Activated gamma-delta T cell (primary cell): Measurements from ENCODE around the gene MYRIP.

Source experiments
- DNase-seq: peaks from one replicate; lab custom pipeline; 2025; lab: John Stamatoyannopoulos, UW

MYRIP gene

DNA sequence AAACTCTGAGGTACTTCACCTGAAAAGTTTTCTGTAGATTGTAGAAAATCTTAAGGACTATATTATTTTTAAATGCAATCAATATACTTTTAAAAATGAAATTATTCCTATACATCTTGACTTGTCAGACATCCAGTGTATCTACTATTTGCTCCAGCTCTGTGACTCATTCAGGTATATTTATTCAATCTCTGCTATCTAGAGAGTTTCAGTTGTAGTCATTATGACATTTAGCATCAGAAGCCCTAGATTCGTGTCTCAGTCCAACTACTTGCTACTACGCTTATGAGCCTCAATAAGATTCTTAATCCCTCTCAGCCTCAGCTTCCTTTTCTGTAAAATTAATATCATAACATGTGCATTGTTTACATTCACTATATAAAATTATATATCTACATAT lies 477.8 kb downstream of the MYRIP start:
- no peak for DNase-seq

DNA sequence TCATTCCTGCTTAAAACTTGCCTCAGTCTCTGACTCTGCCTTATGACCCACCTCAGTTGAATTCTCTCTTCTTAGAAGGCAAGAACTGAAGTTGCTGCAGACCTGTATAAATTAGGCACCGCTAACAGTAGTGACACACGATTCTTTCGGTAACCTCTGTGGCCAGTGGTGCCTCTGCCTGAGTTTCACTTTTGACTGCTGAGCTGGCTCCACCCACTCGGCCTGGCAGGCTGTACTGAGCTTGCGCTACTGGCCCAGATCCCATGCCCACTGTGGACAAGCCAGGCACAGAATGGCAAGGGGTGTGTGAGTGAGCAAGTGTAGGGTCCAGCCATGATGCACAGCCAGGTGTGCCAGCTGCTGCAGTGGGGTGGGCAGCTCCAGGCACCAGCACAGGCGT lies 481.0 kb downstream of the MYRIP start:
- no peak for DNase-seq

DNA sequence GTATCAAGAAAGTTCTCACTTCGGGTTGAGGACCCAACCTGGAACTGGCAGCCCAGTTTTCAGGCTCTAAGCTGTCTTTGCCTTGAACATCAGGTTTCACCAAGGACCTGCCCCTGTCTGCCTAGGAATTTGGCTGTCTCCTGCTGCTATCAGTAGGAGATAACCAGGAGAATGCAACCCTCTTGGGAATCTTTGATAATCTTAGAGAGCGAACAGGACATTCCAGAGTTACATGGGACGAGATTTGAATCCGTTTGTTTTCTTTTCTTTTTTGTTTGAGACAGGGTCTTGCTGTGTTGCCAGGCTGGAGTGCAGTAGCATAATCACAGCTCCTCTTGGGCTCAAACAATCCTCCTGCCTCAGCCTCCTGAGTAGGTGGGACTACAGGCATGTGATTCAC lies 482.1 kb downstream of the MYRIP start:
- DNase-seq, result no peak

DNA sequence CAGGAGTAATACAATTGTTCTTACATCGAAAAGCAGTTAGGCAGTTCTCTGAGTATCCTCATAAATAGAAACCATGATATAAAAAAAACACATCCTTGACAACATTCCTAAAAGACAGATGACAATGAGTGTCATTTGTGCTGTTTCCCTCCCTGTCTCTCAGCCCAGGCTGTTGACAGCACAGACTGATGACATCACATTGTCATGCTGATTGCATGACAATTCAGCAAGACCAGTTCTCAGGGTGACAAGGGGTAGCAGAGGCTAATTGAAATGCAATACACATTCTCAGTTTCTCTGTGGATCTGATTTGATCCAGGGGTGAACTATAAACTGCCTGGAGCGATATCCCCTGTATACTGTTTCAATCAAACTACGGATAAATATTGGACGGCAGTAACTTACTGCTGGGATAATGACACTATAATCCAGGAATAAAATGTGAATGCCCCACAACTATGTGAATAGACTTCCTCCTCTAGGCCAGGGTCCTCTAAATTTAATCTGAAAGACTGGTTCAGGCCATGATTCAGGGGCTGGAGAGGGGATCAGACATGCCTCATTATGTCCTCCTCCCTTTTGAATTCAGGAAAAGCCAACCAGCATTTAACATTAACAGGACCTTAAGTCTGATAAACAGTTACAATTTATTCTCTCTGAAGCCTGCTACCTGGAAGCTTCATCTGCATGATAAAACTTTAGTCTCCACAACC lies 483.4 kb downstream of the MYRIP start:
- DNase-seq, result no peak

DNA sequence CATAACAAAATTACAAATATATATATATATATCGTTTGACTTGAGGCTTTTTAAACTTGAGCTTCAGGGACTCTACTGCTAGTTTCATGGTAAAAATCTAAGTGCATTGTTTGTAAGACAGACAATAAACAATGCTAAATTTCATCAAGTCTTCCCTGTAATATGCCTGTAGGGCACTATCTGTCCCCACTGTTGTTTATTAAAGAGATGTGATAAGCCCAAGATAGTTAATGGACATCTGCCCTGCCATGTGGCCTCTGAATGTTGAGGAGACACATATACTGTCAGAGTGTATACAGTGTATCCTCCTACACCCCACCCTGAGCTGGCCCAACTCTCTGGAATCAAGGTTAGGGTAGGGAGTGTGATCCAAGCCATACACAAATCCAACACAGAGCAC lies 485.0 kb downstream of the MYRIP start:
- no peak for DNase-seq

DNA sequence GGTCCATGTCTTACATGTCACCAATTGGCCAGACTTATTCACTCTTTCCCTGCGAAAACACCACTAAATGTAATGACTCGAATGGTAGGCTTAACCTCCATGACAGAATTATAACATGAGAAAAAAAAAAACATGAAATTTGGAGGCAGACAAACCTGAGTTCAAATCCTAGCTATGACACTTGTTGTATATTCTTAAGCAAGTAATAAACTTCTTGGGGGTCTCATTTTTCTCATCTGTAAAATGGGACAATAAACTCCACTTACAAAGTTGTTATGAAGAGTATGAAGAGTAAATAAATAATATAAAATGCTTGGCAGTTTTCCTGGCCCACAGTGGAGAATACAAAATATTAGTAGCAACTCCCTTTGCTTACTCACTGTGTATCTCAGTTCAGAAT lies 488.7 kb downstream of the MYRIP start:
- DNase-seq, result no peak

DNA sequence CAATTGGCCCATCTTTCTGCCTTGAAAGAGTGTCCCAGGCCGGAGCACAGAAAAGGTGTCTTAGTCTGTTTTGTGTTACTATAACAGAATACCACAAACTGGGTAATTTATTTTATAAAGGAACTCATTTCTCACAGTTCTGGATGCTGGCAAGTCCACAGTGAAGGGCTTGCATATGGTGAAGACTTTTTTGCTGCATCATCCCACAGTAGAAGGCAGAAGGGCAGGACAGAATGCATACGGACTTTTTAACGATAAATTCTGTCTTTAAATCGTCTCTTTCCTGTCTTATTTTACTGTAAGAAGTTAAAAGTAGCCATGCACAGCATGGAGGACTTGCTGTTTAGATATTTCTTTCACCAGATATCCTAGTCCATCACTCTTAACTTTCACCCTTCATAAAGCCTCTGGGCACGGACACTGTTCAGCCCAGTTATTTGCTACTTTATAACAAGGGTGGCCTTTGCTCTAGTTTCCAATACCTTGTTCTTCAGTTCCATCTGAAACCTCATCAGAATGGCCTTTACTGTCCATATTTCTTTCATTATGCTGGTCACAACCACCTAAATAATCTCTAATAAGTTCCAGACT lies 489.8 kb downstream of the MYRIP start:
- no peak for DNase-seq

DNA sequence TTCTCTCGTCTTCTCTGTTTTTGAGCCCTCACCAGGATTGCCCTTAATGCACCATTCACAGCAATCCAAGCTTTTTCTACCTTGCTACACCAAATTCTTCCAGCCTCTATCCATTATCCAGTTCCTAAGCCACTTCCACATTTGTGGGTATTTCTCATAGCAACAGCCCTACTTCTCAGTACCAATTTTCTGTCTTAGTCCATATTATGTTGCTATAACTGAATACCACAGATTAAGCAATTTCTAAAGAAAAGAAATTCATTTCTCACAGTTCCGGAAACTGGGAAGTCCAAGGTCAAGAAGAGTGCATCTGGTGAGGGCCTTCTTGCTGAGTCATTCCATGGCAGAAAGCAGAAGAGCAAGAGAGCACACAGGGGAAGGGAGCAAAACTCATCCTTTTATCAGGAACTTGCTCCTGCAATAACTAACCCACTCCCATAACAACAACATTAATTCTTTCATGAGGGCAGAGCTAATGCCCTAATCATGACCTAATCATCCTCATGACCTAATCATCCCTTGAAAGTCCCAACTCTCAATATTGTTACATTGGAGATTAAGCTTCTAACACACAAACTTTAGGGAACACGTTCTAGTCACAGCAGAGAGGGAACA lies 490.4 kb downstream of the MYRIP start:
- DNase-seq, result no peak

DNA sequence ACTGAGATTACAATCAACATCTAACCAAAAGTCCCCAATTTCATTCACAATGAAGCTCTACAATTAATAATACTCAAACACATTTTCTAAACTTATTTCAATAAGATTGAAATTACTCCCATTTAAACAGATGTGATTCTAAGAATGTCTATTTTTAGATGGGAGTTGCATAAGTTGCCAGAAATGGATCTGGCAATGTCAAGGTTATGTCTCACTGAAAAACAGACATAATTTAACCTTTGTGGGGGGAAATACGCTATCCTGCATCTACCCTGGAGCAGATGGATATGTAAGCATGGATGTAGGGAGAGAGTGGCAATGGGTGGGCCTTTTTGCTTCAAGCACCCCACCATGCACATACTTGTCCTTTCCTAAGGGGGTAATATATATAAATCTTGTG lies 493.4 kb downstream of the MYRIP start:
- no peak for DNase-seq

DNA sequence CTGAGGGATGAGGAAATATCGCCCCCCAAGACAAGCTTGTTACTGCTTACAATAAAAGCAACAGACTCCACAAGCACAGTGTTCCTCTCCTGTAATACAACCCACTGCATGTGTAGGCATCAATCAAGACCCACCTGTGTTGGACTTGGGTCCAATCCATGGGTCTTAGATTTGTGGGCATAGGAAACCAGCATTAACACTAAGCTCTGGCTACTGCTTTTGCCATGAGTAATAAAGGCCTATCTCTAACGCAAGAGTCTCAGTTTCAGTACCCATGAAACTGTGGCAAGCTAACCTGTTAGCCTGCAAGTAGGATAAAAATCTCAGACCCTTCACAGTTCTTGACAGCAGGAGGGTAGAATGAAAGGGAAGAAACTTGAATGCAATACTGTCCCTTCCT lies 494.9 kb downstream of the MYRIP start:
- no peak for DNase-seq

DNA sequence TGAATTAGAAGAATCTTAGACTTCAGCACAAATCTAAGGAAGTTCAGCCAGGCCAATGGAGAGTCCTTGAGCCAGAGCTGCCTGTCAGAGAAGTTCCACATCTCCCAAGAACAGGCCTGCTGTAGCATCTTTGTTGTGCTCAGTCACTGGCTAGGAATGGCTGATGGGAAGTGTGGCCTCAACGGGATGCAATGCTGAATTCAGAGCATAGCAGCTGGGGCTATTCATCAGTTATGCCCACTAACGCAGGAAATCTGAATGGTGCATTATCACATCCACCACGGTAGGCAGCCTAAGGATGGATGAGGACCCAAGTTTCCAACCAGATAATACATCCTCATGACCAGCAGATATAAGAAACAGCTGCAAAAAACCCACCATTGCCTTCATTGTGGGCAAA lies 496.9 kb downstream of the MYRIP start:
- no peak for DNase-seq

DNA sequence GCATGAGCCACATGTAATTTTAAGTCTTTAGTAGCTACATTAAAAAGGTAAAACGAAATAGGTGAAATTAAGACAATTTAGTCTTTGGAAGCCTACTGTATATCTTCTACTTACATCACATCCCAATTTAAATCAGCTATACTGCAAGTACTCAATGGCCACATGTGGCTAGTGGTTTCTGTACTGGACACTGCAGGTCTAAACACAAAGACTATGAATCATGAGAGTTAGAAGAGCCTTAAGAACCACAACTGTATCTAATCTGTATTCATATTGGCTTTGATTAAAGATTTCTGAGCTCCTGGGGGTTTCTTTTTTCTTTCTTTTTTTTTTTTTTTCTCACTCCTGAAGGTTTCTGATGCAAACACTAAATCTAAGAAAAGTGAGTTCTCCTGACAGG lies 497.8 kb downstream of the MYRIP start:
- DNase-seq, result no peak

DNA sequence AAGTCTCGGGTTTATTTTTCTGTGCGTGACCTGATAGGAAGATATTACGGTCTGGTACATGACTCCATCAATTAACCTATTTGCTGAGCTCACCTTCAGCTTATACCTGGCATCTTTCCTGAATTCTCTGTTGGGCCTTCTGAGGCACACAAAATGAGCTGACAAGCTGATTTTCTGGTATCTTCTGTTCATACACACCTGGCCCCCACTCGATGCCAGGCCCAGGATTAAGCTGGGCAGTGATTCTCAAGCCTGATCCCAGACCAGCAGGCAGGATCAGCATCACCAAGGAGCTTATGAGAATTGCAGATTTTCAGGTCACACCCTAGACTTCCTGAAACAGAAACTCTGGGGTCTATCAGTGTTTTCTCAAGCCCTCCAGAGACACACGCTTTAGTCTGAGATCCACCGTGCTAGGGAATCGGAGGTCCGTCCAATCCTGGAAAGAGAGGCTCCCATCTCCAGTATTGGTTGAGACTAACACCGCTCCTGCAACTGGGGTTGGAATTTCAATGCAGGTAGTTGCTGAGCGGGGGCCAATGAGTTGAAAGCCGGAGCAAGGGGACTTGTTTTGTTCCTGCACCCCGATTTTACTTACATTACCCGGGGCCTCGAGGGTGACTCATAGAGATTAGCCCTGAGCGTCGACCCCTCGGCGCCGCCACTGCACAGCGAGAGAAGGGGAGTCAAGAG lies 499.5 kb downstream of the MYRIP start:
- DNase-seq, result no peak

DNA sequence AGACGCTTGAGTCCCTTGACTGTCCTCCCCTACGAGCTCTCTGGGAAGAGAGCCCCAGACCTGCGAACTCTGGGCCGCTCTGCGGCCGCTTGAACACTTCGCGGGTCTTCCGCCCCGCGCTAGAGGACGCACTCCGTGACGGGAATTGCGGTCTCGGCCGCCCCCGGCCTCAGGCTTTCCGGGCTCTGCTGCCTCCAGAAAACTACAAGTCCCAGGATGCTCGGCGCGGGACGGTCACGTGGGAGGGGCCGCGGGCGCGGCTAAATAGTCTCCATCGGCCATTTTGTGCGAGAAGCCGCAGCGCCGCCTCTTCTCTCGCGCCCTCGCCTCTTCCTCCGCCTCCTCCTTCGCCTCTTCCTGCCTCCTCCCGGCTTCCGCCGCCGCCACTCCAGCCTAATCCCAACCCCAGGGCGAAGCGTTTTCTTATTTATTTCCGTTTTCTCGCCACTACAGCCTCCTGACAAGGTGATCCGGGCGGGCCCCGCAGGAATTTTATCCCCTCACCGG lies 500.1 kb downstream of the MYRIP start, which contains the start of gene EIF1B:
Gene EIF1B (plus strand): TSS at position 290 of the 507 bp plus-strand sequence. CDS start 235 bp downstream, outside the sequence.
- DNase-seq, result peak; percentile 96
